GM19372 (cell line): ENCODE measurements around the gene RETREG1.
"Not testable (repeated sequence)": the region's sequence is repeated elsewhere in the genome, so short reads cannot be mapped to it uniquely, and the experiment has no call there.

Source experiments
- ATAC-seq: cut with Tn5 transposase; IDR thresholded peaks from one replicate; pipeline ENCODE4 v1.9.1; 2021; ENCODE audit warnings: mild to moderate bottlenecking, low read depth, moderate library complexity; ENCODE audit not compliant: unreplicated experiment

The RETREG1 gene

GRCh38 chr5:16616536-16617273, at the start of gene RETREG1:
Gene RETREG1 (minus strand): TSS chr5:16616997. CDS start chr5:16616971, 26 bp downstream.
- peak; percentile 77 for ATAC-seq

DNA sequence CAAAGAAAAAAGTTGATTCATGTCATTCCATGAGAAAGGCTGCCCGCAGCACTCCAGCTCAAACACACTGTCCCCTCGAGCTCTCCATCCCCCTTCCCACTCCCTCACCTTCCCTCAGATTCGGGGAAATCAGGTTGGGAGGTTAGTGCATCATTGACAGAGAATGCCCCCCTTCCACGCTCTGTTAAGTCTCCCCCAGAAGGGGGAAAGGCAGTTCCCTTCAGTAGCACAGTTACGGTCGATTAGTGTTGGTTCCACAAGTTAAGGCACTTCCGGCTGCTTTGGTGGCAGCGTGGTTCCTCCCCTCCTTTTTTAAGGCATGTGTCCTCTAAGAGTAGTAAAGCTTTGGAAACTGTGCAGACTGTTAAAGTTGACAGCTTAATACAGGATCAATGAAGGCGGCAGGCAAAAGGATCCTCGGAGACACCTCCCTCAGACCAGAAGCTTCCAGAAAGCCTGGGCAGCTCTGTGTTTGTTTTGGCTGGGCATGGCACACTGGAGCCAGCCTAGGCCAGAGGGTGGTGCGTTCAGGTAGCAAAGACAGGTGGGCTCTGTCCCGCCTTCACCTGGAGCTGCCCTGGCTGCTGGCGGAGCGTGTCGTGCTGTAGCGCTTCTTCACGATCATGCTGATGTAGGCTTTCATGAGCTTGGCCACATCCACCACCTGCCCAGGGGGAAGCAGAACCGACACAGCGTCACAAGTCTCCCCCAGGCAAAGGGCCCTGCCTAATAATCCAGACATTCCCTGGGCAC, 49.5 kb upstream of the RETREG1 start:
- ATAC-seq = no peak

GRCh38 chr5:16665601-16666000, 48.8 kb upstream of the RETREG1 start:
- no peak for ATAC-seq

GRCh38 chr5:16664368-16664767, 47.6 kb upstream of the RETREG1 start:
- ATAC-seq = no peak

GRCh38 chr5:16663840-16664239, 47.0 kb upstream of the RETREG1 start:
- no peak for ATAC-seq

- ATAC-seq = no peak
Measured at GRCh38 chr5:16661713-16662112, 44.9 kb upstream of the RETREG1 start.

- ATAC-seq = no peak
Measured at GRCh38 chr5:16660982-16661381, 44.2 kb upstream of the RETREG1 start.

DNA sequence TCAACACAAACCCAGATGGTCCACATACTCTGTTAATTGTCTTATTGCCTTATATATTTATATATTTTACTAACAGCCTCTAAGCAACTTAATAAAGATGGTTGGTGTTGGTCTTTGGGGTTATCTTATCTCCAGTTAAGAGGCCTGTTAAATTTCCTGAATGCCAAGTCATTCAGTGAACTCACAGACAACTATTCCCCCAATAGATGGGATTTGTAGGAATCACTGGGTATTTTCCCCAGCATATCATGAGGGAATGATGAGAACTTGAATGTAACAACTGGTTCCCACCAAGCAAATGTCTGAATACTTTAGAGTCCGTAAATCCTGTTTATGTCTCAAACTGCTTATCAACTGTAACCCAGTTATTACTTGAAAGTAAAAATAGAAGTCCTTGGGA, 42.7 kb upstream of the RETREG1 start:
- ATAC-seq = no peak

DNA sequence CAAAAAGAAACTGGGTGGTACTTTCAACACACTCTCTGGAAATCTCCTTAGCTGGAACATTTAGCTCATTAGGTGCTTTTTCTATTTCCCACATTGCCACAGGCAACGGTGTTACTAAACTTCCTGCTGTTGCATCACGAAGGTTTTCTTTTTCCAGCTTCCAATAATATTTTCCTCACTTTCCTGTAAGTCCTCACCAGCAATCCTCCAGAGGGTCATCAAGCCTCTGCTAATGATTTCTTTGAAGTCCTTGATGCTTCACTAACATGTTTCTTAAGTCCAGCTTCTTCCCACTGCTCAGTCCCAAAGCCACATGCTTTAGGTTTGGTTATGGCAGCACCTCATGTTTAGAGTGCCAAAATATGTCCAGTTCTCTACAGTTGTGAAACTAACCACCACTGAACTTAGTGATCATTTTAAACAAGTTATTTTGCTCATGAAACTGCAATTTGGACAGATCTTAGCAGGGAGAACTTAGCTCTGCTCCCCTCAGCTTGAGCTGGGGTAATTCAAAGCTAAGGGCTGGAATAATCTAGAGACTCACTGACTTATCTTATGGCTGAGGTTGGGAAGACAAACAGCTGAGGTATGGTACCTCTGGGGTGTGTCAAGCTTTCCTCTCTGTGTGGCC, 39.9 kb upstream of the RETREG1 start:
- no peak for ATAC-seq

DNA sequence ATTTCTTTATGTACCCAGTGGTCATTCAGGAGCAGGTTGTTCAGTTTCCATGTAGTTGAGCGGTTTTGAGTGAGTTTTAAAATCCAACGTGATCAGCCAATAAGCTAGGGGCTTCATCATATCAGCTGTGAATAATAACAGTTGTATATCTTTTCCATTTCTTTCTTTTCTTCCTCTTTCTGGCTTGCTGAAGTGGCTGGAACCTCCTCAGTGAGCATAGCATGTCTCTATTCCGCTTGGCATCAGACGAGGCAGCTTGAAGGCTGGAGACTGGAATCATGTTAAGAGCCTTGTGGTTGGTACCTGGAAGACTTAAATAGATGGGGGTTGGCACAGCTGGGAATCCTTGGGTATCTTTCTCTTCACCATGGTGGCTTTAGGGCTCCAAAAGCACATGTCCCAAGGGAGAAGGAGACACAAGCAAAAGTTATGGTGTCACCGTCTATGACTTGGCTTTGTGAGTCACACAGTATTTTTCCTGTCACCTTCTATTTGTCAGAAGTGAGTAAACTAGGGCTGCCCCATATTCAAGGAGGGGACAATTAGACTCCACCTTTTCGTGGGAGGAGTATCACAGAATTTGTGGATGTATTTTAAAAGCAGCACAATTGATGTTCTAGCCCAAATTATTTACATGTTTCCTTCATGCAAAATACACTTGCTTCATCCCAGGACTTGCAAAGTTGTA, 38.0 kb upstream of the RETREG1 start:
- no peak for ATAC-seq

DNA sequence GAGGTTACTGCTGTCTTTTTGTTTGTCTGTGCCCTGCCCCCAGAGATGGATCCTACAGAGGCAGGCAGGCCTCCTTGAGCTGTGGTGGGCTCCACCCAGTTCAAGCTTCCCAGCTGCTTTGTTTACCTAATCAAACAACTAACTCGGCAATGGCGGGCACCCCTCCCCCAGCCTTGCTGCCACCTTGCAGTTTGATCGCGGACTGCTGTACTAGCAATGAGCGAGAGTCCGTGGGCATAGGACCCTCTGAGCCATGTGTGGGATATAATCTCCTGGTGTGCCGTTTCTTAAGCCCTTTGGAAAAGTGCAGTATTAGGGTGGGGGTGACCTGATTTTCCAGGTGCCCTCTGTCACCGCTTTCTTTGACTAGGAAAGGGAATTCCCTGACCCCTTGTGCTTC, 31.9 kb upstream of the RETREG1 start:
- ATAC-seq = not testable (repeated sequence)

GRCh38 chr5:16644301-16644889, 27.6 kb upstream of the RETREG1 start:
- no peak for ATAC-seq

DNA sequence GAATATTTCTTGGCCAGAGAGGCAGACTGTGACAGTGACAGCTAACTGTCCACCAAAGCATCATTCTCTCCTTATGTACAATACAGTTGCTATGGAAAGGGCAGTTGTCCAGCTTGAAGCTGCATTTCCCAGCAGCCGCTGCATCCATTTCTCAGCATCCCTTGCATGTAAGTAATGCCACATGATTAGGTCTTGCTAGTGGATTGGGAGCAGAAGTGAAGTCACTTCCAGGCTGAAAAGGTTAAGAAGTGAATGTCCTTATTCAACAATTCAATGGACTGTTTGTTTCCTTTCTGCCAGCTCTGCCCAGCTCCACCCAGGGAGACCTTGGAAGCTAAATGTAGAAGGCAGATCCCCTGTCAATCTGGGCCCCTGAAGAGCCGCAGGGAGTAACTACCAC, 26.1 kb upstream of the RETREG1 start:
- no peak for ATAC-seq

GRCh38 chr5:16639206-16639605, 22.4 kb upstream of the RETREG1 start:
- no peak for ATAC-seq

GRCh38 chr5:16628376-16628775, 11.6 kb upstream of the RETREG1 start:
- ATAC-seq = no peak

DNA sequence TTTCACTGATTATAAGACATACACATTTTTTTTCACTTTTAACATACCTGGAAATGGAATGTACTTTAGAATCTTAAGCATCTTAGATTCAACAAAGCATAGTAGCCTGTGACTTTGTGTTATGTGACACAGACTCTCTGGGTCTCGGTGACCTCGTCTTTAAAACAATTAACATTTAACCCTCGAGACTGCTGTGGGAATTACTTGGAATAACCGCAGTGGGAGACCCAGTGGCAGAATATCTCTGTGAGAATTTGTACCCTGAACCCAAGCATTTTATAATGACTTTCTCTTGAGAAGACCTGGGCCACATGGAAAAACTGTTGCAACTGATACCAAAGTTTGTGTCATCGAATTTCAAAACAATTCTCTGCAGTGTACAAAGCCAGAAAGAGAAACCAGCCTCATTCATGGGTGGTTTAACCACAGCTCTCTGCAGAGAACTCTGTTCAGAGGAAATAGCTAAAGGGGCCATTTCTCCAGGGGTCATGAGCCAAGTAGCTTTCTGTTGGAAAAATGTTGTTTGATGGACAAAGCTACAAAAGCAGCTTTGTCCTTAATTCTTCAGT, 10.0 kb upstream of the RETREG1 start:
- ATAC-seq = no peak

DNA sequence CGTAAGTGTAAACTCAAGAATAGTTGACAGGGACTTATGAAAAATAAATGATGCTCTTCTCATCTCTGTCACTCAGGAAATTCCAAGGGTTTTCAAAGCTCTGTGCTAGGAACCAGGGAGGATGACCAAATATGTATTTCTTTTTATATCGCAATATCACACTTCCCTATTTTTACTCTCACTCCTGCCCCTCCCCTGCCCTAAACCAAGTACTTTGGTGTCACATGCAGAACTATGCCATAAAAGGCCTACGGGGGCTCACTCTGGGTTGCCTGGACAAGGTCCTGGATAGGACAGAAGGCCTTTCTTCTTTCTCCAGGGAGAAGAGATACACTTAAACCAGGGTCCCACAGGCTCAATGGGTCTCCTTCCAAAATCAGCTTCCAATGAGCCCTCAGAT, 8.3 kb upstream of the RETREG1 start:
- no peak for ATAC-seq

DNA sequence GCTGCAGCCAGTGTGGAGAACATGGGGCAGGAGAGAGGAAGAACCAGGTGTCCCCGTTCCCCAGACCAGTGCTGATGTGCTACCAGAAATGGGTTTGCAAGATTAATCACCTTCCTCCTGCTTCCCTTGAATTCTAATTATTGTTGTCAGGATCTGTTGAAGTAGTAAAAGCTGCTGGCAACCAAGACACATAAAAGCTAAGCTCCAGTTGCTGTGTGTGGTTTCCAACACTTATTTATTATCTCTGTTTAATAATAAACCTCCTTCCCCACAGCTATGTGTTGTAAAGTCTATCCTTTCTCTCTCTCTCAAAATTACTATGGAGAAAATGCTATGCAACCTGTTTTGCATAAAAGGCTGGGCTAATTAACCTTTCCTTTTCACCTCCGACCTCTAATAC, 2.3 kb upstream of the RETREG1 start:
- ATAC-seq = no peak

DNA sequence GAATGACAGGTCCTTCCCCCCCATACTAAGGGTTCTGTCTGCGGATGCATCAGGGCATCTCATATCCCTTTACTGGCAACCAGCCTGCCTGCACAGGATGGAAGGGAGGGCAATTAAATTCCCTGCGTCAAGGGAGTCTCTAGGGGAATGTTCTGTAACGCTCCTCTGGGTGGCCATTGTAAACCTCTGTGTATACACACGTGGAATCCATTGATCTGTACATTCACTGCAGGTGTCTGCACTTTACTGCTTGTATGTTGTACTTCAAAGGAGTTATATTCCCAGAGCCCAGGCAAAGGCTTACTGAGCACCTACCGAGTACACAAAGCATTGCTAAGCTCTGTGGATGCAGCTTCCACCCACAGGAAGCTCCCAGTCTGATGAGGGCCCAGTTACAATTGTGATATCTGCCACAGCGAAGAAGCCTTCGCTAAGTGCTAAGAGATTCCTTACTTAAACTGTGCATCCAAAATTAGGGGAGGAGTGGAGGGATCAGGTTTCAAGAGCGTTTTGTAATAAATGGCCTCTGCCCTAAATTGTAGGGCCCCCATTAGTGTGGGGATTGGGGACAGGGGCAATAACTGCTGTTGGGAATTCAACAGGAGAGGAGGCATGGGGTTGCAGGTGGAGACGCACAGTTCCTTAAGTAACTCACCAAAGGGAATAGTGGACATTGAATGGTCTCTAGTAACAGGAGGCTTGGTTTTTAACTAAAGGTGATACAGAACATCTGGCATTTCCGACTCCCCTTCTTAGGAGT, 1.5 kb upstream of the RETREG1 start:
- no peak for ATAC-seq
